DLD1 (cell line): ENCODE results near the gene COL16A1.

Experiments used
- in situ Hi-C: cut with HindIII; loops from 2 replicates; pipeline ENCODE4 v1.10.0; 2017; ENCODE audit warnings: low sequenced_read_pairs

Gene COL16A1

DNA sequence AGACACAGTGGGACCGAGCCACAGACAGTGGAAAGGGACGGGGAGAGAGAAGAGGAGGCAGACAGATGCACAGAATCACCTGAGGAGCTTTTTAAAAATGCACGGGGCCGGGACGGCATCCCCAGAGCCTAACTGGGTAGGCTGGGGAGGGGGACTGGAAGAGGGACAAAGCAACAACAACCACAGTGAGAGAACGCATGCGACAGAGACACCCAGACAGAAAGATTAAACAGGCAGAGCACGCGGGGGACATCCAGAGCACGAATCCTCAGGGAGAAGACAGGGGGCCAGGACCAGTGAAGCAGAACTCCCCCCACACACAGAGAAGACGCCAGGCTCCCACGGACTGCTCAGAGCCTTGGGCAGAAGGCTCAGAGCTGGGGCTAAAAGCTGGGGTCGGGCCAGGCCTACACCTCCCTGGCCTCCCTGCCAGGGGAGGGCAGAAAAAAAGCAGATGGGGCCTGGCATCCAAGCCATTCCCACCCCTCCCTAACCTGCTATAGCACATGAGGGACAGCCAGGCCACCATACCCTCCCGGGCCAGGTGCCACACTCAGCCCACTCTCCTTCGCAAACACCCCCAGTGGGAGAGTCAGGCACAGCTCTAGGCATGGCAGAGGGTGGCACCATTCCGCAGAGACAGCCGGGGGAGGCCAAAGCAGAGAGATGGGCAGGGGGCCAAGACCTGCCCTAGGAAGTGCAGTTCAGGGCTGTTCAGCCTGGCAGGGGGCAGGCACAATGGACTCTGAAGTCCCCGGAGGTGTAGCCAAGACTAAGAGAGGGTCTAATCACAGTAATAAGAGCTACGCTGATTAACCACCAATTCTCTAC is 29.8 kb upstream of the COL16A1 start:
- in situ Hi-C loops, result no loop called here

DNA sequence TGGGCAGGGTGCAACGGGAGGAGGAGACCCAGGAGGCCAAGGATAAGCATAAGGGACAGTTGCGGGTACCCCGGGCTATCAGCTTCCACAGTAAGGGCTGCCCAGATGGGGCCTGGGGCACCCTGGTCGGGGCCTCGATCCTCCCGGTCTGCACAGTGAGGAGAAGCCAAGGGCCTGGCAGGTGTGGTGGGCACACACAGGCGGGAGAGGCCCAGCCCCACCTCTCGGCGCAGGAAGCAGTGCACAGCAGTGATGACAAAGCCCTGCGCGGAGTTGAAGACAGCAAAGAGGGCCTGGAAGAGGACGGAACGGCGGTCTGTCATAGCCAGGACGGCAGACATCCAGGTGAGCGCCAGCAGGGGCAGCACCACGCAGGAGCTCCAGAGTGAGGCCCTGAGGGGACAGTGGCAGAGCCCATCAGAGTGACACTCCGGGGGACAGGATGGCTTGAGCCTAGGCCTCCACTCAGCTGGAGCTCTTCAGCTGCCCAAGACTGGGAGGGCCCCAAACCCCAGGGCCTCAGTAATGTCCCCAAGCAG is 29.0 kb upstream of the COL16A1 start:
- in situ Hi-C loops, result no loop called here

DNA sequence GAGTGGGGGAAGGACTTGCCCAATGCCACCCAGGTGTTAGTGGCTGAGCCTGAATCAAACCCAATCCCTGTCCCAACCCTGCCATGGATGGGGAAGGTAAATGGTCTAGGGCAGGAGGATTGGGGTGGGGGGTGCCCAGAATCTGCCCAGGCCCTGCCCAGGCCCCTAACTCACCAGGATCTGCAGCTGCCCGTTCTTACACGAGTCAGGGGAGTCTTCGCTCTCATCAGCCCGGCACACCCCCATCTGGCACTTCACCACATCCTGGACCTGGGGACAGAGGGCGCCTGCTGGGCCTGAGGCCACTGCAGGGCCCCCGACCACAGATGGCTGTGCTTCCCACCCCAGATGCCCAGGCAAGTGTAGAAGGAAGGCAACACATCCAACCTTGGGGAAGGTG is 28.5 kb upstream of the COL16A1 start:
- in situ Hi-C loops, result no loop called here

DNA sequence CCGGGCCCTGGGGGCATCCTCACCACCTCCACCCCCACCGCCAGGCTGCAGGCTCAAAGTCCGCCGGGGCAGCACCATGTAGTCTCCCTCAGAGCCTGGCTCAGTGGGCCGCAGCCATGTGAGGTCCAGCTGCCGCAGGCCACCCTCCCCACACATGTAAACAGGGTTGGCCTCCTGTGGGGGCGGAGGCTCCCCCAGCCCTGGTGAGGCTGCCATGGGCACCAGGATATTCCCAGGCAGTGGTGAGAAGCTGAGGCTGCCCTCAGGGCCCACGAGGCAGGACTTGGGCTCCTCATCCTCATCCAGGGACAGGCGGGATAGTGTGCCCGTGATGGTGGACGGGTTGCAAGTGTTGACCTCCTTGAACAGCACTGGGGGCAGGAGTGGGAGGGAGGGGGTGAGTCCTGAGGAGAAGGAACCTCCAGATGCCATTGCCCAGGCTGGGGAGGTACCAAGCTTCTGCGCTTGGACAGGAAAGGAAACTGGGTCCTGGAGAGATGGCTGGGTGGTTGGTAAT is 27.3 kb upstream of the COL16A1 start:
- in situ Hi-C loops, result no loop called here

DNA sequence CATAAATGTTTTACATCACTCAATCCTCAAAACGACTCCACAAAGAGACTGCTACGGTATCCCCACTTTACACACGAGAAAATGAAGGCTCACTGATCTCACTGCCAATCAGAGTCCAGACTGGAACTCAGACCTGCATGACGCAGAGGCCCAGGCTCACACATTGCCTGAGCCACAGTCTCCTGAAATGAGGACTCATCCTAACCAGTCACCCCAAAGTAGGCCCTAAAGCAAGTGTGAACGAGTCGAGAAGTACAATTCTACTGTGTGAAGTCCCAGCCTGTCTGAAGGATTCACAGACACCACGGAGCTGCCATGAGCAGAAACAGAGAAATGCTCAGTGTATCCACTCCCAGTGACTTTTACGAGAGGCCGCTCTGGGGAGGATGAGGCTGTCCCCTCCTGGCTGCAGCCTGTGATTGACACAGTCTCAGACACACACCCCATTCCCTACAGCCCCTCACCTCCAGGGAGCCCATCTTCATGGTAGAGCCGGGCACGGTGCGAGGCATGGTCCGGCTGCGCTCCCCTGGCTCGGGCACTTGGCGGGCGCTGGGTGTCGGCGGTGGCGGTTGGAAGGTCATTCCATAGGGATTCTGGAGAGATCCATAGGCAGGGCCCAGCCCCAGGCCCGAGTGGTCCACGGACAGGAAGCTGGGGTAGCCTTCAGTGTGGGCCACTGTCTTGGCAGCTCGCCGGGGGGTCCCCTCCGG is 26.7 kb upstream of the COL16A1 start:
- in situ Hi-C loops, result no loop called here

DNA sequence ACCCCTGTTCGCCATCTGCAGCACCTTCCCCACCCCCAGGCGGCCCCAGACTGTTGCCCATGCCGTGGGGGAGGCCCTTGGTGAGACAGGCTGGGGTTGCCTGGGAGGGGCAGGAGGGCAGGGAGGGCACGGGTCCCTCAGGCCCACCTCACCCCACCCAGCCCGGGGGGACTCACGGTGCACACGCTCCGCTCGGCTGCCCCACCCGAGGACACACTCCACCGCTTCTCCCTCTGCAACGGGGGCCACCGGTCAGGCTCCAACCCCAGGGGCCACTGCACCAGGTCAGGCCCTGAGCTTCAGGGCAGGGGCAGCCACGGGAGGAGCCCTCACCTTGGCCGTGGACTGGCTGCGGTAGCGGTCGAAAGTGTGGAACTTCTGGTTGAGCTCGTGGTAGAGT is 24.0 kb upstream of the COL16A1 start:
- in situ Hi-C loops, result no loop called here

DNA sequence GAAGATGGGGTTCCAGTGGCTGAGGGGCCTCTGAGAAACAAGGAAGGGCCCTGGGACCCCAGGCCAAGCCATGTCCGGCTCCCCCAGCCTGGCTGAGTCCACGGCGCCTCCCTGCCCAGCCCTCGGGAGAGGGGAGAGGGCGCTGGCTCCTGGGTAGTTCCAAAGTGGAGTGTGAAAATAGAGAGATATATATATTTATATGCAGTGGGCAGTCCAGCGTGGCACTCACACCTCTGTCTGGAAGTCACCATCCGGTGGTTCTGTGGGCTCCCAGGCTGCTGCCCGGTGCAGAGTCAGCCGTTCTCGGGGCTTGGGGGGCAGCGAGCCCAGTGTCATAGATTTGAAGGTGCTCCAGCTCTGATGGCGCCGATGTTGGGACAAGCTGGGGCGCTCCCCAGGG is 23.4 kb upstream of the COL16A1 start:
- in situ Hi-C loops, result no loop called here

DNA sequence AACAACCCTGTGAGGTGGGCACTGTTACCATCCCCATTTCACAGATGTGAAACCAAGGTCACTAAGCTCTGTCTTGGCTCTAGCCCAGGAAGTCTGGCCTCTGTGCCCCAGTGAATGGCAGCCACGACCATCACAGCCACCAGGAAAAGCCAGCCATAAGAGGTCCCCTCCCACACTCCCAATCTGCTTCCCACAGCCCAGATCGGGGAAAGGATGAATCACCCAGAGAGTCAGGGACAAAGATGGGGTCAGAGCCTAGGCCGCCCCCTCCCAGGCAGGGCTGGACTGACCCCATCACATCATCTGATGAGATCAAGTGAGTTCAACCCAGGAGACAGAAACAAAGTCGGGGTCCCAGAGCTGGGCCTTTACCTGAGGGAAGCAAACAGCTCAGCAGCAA is 22.9 kb upstream of the COL16A1 start:
- in situ Hi-C loops, result no loop called here

DNA sequence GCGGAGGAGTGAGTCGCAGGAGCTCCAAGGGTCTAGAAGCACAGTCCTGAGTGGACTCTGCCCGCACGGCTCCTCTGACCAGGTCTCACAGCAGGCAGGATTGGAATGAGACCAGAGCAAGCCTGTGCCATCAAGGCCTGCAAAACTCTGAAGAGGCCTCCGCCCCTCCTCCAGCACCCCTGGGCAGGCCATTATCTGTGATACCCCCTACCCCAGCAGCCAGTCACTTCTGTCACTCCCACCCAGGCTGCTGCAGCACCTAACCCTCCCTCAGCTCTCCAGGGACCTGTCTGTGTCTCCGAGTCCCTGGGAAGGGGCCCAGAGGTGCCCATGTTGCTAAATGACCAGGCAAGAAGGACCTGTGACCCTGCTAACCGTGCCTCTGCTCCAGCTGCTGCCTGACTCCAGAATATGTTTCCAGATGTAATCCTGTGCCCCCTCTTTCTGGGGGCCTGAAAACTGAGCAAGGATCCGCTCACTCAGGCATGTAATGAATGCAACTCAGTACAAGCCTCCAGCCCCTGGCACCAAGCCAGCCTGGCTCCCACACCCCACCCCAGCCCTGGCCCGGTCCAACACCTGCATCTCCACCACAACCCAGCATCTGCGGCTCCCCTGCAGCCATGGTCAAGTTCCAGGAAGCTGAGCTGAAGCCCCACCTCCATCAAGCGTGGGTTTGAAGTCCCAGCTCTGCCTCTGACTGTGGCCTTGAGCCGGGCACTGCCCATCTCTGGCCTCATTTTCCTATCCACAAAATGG is 22.1 kb upstream of the COL16A1 start:
- in situ Hi-C loops, result no loop called here

DNA sequence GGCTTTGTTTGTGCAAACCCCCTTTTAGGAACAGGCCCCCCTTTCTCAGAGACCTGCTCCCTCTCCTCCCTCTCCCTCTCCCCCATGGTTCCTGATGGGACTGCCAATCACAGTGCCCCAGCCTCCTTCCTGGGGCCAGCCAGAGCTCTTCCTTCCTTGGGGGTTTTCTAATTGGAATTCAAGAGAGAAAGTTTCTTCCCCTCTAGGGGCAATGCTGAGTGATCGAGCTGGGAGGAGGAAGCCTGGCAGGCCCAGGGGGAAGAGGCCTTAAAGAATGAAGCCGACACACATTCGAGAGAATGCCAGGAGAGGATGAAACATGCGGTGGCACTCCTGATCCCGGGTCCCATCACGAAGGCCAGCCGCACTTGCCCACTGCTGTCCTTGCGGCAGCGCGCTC is 21.3 kb upstream of the COL16A1 start:
- in situ Hi-C loops, result no loop called here

DNA sequence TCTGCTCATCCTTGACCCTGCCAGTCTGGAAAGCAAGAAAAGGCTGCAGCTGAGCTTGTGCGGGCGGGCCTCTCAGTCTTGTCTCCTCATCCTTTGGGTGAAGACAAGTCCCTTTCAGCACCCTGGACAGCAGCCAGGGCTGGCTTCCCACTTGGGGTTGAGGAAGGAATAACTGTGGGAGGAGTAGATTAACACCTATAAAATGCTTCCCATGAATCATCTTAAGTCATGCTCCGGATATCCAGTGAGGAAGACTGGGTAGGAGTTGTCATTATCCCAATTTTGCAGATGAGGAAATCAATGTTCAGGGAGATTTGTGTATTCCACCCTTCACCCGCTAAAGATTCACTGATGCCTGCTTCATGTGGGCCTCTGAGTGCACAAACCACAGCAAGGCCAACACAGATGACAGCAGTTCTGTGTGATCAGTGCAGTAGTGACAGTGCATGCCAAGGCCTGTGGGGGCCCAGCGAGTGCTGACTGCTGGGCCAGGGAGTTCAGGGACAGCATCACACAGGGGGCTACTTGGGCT is 20.1 kb upstream of the COL16A1 start:
- in situ Hi-C loops, result no loop called here

DNA sequence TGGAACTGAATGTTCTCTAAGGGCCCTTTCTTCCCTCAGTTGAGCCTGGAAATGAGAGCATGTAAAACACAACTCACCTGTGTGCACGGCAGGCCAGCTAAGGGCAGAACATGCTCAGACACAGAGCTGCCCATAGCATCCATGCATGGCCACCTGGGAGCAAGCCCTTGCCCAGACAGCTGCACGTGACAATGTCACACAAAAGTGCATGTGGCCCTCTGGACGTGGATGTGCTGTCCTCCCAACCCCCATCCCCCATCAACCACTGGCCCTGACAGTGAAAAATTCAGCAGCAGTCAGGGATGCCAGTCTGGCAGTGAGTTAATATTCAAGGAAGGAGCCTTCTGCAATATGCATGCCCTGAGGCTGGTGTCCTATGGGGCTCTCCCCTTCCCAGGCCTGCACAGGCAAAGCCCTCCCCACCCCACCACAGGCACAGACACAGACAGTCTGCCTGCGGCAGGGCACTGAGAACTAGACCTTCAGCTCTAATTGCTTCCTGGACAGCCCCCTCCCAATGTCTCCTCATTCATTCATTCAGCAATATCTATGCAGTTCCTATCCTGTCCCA is 14.6 kb upstream of the COL16A1 start:
- in situ Hi-C loops, result loop anchor here (10.0 kb wide), 1 partner anchor 64 kb away; no protein-coding TSS in a partner anchor

DNA sequence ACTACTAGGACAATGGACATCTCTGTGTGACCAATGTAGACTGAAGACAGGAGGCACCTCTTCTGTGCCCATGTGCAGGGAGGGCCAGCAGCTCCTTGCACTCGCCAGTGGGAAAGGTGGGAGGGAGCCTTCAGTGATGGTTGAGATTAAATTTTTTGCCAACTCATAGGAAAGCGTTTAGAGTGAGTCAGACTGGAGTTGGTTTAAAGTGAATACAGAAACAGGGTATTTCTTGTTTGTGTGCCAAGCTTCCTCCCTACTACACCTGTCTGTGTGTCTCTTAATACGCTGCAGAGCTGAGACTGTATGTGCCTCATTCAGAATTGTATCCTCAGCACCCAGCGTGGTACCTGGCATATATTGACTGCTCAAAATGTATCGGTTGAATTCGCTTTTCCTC is 13.5 kb upstream of the COL16A1 start:
- in situ Hi-C loops, result loop anchor here (10.0 kb wide), 1 partner anchor 63 kb away; no protein-coding TSS in a partner anchor

DNA sequence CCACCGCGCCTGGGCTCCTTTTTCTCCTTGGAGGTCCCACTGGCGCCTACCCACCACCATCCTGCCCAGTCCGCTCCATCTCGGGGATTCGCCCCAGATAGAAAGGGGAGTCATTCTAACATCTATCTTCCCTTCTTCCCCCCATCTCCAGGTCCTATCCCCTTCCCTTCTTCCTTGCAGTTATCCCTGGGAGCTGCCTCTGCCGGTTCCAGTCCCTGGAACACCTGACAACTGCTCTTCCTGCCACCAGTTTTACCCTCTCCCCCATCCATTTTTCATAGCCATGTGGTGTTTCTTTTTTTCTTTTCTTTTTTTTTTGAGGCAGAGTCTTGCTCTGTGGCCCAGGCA is 12.0 kb upstream of the COL16A1 start:
- in situ Hi-C loops, result loop anchor here (10.0 kb wide), 1 partner anchor 61 kb away; no protein-coding TSS in a partner anchor

DNA sequence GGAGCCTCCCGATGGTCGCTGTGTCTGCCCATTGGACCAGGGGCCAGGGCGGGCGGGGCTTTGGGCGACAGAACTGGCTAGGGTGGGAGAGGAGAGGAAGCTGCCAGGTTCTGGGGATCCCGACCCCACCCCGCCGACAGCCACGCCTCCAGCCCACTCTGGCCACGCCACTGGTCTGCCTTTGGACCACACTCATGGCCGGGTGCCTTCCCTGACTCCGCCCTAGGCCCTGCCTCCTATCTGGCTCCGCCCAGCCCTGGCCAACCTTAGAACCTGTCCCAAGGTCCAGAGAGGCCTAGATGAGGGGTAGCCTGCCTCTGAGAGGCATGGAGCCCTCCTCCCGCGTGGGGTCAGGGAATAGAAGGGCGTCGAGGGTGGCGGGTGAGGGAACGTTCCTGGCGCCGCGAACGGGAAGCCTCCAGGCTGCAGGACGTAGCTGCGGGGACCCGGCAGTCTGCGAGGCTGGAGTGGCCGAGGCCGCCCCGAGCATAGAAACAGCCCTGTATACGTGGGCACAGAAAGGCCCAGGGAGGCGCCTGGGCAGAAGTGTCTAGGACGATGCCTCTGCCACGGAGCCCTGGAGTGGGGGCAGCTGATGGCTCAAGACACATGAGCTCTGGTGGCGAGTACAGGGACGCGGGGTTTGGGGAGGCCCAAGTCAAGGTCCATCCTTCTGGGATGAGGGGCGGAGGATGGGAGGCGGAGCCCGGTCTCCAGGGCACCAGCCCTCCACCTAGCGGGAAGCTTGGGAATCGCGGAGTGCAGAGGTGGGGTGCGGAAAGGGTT is 11.5 kb upstream of the COL16A1 start:
- in situ Hi-C loops, result loop anchor here (10.0 kb wide), 1 partner anchor 60 kb away; no protein-coding TSS in a partner anchor

DNA sequence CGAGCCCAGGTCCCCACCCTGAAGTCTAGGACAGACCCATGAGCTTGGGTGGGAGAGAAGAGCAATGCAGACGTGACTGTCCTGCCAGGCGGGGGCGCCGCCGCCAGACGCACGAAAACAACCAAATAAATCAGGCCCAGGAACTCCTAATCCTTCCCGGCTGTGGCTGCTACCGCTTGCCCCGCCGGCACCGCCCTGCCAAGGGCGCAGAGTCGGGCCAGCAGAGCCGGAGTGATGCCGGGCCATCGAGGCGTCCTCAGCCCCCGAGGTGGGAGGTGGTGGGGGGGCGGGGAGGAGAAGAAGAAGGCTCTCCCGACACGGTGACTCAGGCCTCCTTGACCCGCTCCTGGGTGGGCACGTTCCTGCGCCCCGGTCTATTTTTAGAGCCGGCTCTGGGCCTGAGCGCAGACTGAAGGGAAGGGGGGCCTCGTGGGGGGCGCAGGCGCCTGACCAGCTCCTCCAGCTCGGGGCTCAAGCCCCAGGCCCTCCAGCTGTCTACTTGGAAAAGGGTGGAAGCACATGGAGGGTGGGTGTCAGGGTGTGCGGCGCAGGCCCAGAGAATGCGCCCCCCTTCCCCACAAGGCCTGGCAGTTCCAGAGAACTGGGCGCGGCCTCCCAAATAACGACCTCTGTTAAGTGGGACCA is 10.7 kb upstream of the COL16A1 start:
- in situ Hi-C loops, result loop anchor here (10.0 kb wide), 1 partner anchor 60 kb away; no protein-coding TSS in a partner anchor

DNA sequence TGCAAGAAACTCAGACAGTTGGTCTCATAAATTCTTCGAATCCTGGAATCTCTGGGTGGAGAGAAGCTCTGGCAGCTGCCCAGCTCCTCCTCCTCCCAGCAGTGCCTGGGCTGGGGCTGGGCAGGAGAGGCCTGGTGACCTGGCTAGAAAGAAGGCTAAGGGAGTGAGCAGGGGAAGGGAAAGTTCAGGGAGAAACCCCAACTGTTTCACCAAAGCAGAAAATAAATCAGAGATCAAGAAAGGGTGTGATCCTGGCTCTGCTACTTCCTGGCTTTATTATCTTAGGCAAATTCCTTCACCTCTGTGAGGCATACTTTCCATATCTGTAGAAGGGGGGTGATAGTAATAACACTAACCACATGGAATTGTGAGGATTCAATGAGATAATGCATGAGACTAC is 8.8 kb upstream of the COL16A1 start:
- in situ Hi-C loops, result loop anchor here (10.0 kb wide), 1 partner anchor 58 kb away; no protein-coding TSS in a partner anchor

DNA sequence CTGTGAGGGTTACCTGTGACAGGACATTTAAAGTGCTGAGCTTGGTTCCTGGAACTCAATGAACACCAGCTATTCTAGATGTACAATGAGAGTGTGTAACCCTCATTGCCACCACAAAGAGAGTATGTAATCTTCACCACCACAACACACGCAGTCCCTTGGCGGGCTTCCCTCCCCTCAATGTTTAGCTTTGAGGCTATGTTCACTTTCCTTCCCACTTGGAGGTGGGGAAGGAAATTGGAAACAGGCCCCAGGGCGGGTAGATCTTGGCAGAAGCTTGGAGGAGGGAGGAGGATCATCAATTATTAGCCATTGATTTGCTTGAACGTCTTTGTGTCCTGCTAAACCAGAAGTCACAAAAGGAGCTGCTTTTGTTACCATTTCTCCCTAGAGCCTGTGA is 8.3 kb upstream of the COL16A1 start:
- in situ Hi-C loops, result loop anchor here (10.0 kb wide), 1 partner anchor 57 kb away; no protein-coding TSS in a partner anchor

DNA sequence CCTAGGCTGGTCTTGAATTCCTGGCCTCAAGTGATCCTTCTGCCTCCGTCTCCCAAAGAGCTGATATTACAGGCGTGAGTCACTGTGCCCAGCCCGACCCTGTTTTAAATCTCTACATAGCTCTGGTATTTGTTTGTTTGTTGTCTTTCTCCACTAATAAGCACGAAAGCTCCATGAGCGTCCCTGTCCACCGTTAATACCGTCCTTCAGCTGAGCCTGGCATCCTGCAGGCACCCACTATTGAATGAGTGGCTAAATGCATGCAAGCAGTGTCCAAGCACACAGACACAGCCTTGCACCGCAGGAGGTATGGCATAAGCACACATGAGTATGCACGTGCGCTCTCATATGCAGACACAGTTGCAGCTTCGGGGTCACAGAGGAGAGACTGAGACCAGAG is 4.5 kb upstream of the COL16A1 start:
- in situ Hi-C loops, result no loop called here
